K562 (cell line): Measurements from ENCODE around the gene RETREG2. TPM values are rescaled to one million over a fixed set of nuclear protein-coding genes. Genes with fewer than 3 reads are reported as not detected.

Source experiments
- BCOR ChIP-seq: fragments of 450-650 bp; IDR thresholded peaks from 2 replicates; pipeline ENCODE4 v1.6.1; 2016
- ELF2 ChIP-seq: fragments of 250-450 bp; sonication (Bioruptor Pico); IDR thresholded peaks from 2 replicates; pipeline ENCODE4 v1.5.0; 2021; ENCODE audit warnings: mild to moderate bottlenecking
- ETV5 ChIP-seq: sonication (generic); formaldehyde crosslinking; IDR thresholded peaks from 2 replicates; pipeline ENCODE4 v1.4.0; 2020; ENCODE audit warnings: low read depth, mild to moderate bottlenecking, missing genetic modification reagents
- FUS ChIP-seq: fragments of 200-400 bp; formaldehyde crosslinking; optimal IDR thresholded peaks from 2 replicates; pipeline ENCODE3; 2017; ENCODE audit warnings: low read depth, low read length
- GABPA ChIP-seq: fragments of 200-800 bp; sonication (Bioruptor generic); conservative IDR thresholded peaks from 2 replicates; pipeline ENCODE4 v1.6.1; 2016; ENCODE audit warnings: low read depth, missing genetic modification characterization, missing compliant biosample characterization
- HDAC6 ChIP-seq: IDR thresholded peaks from 2 replicates; pipeline ENCODE4 v1.6.1; 2012; ENCODE audit warnings: low read depth, mild to moderate bottlenecking, control low read depth, inconsistent platforms, low read length, moderate library complexity
- HNRNPLL ChIP-seq: fragments of 200-400 bp; formaldehyde crosslinking; IDR thresholded peaks from 2 replicates; pipeline ENCODE4 v1.6.1; 2017; ENCODE audit warnings: low read length, low read depth, mild to moderate bottlenecking; ENCODE audit not compliant: poor library complexity, severe bottlenecking
- KDM4B ChIP-seq, 2 experiments: fragments of 450-650 bp in 1 of 2; sonication (generic) in 1 of 2; IDR thresholded peaks; 2 replicates each; pipeline ENCODE4 v1.6.1; 2016 to 2017; ENCODE audit warnings: borderline replicate concordance in 2 of 2, antibody characterized with exemption in 1 of 2, low read depth in 1 of 2, mild to moderate bottlenecking in 1 of 2
- MGA ChIP-seq: fragments of 450-650 bp; IDR thresholded peaks from 2 replicates; pipeline ENCODE4 v1.6.1; 2016; ENCODE audit warnings: mild to moderate bottlenecking, moderate library complexity
- NONO ChIP-seq, 2 experiments: fragments of 200-400 bp in 1 of 2; fragments of 450-650 bp in 1 of 2; formaldehyde crosslinking in 1 of 2; IDR thresholded peaks; 2 replicates each; pipeline ENCODE4 v1.6.1; 2017; ENCODE audit warnings: low read depth in 2 of 2, mild to moderate bottlenecking in 2 of 2, moderate library complexity in 2 of 2, low read length in 1 of 2
- POLR2G ChIP-seq: fragments of 200-400 bp; formaldehyde crosslinking; IDR thresholded peaks from 2 replicates; pipeline ENCODE4 v1.6.1; 2017; ENCODE audit warnings: low read depth, mild to moderate bottlenecking, antibody characterized with exemption, low read length, moderate library complexity
- TAF1 ChIP-seq: IDR thresholded peaks from 2 replicates; pipeline ENCODE4 v1.6.1; 2011; ENCODE audit warnings: mild to moderate bottlenecking, low read length, moderate library complexity; ENCODE audit not compliant: insufficient read depth, control insufficient read depth, severe bottlenecking; ENCODE audit errors: extremely low read depth
- TAF7 ChIP-seq: fragments of 450-650 bp; IDR thresholded peaks from 2 replicates; pipeline ENCODE4 v1.6.1; 2016; ENCODE audit warnings: missing genetic modification characterization, missing compliant biosample characterization
- WHSC1 ChIP-seq: IDR thresholded peaks from one replicate; pipeline ENCODE4 v1.6.1; 2012; ENCODE audit warnings: low read length, control low read depth, inconsistent platforms
- XRCC5 ChIP-seq: fragments of 200-400 bp; formaldehyde crosslinking; IDR thresholded peaks from 2 replicates; pipeline ENCODE4 v1.6.1; 2017; ENCODE audit warnings: low read depth, mild to moderate bottlenecking, low read length
- ZFP30 ChIP-seq: fragments of 250-450 bp; sonication (Bioruptor Pico); IDR thresholded peaks from 2 replicates; pipeline ENCODE4 v1.8.0; 2022; ENCODE audit warnings: moderate library complexity, mild to moderate bottlenecking, inconsistent platforms, borderline replicate concordance
- polyA plus RNA-seq, 8 experiments: library from polyadenylated mRNA; depleted of rRNA in 4 of 8; stranded (reverse) in 5 of 8; unstranded in 3 of 8; fragments of >200 nt; fragmentation: Nextera tagmentation in 2 of 8; fragmentation: Illumina TruSeq in 1 of 8; extraction: Ambion mirVana in 2 of 8; extraction: Trizol in 1 of 8; gene quantifications; 2 replicates each; pipeline versions ENCODE4 v1.2.1 to v1.2.3, GENCODE V29; 2011 to 2014; ENCODE audit warnings: inconsistent platforms in 1 of 8, missing spikeins in 1 of 8
- total RNA-seq, 7 experiments: library from RNA; depleted of rRNA in 6 of 7; stranded (reverse); fragments of >200 nt in 6 of 7; fragmentation: Illumina TruSeq in 2 of 7; extraction: Trizol in 2 of 7; gene quantifications; 2 replicates each; pipeline versions ENCODE4 v1.2.1 to v1.2.3, GENCODE V29; 2011 to 2021; ENCODE audit warnings: low replicate concordance in 1 of 7

The RETREG2 gene
- total and polyA plus RNA-seq, 9 of the 15 experiments (the other 6 are each of a cell fraction or from before 2014, with no cell fraction given) = 4.9 to 40.1 (median 19.2) TPM

- peak in 1 of 2 experiments; percentile 45; a peak in 1 of 4 replicates for TF ChIP-seq KDM4B (IDR thresholded peaks at IDR 0.05; ENCODE audit: borderline replicate concordance in 2 of 2, low read depth in 1 of 2)
- no peak for TF ChIP-seq WHSC1
- TF ChIP-seq MGA = peak; percentile 88
- TF ChIP-seq POLR2G = peak; percentile 93
- peak; percentile 54; the same call in 1 of the 2 replicates for TF ChIP-seq ELF2
- TF ChIP-seq TAF7 = no peak
- peak; percentile 31 for TF ChIP-seq FUS
- TF ChIP-seq GABPA (tag) = peak; percentile 90
- TF ChIP-seq HNRNPLL = peak; percentile 30
- TF ChIP-seq NONO (IDR thresholded peaks at IDR 0.05; ENCODE audit: low read depth in 2 of 2, low read length in 1 of 2) = peak; percentile 58 to 59; a peak in 2 of 4 replicates
- TF ChIP-seq XRCC5 = 0 out of 2 replicates have a peak, but pooled peaks have one; percentile 15
- peak; percentile 65; the same call in 1 of the 2 replicates for TF ChIP-seq ETV5 (CRISPR knock-in tag)
- no peak for TF ChIP-seq HDAC6
- peak; percentile 60 for TF ChIP-seq TAF1
- TF ChIP-seq BCOR = no peak
- no peak for TF ChIP-seq ZFP30 (CRISPR knock-in tag)
Measured at GRCh38 chr2:219176818-219177551, 1.1 kb upstream of the RETREG2 start, which contains the start of gene CNPPD1 (continued).
